Testis (tissue), 2 donors: Measurements from ENCODE around the gene GSAP.

Source experiments
- CTCF ChIP-seq, 3 experiments: fragments of 450-650 bp in 2 of 3; fragments of 200-600 bp in 1 of 3; sonication (generic) in 1 of 3; IDR thresholded peaks; one replicate each; pipeline ENCODE4 v1.5.1; 2016 to 2019; ENCODE audit warnings: antibody characterized with exemption in 3 of 3, mild to moderate bottlenecking in 2 of 3, moderate library complexity in 1 of 3
- POLR2A ChIP-seq: fragments of 450-650 bp; IDR thresholded peaks from one replicate; pipeline ENCODE4 v1.6.1; 2017; ENCODE audit warnings: antibody characterized with exemption, mild to moderate bottlenecking, moderate library complexity

GRCh38 chr7:77266291-77266794, 149.8 kb downstream of the GSAP start:
- TF ChIP-seq CTCF (IDR thresholded peaks at IDR 0.05) (no peak), POLR2A (no peak)
